Astrocyte (in vitro differentiated cells and primary cell): ENCODE data around the gene NCKAP1. TPM values are rescaled to one million over a fixed set of nuclear protein-coding genes. Genes with fewer than 3 reads are reported as not detected.

Source experiments
- DNase-seq: peaks from one replicate; pipeline ENCODE4 v3.0.0-alpha.2; 2010; ENCODE audit warnings: low read depth
- FAIRE-seq: peaks from 2 replicates; lab custom pipeline; 2011; peaks lifted over from hg19 to GRCh38; lab: Jason Lieb, UNC
- H2AFZ ChIP-seq: 2 replicates; pipeline ENCODE4 v1.6.0; 2012; ENCODE audit warnings: low read depth, low read length, inconsistent platforms
- H3K27ac ChIP-seq: 2 replicates; pipeline ENCODE4 v1.5.1; 2011; ENCODE audit warnings: low read depth, low read length, inconsistent platforms
- H3K27me3 ChIP-seq: 2 replicates; pipeline ENCODE4 v1.6.0; 2011; ENCODE audit warnings: low read length, inconsistent platforms; ENCODE audit not compliant: insufficient read depth
- H3K36me3 ChIP-seq: 2 replicates; pipeline ENCODE4 v1.5.1; 2011; ENCODE audit warnings: low read length, inconsistent platforms; ENCODE audit not compliant: insufficient read depth
- H3K4me1 ChIP-seq: 2 replicates; pipeline ENCODE4 v1.5.1; 2011; ENCODE audit warnings: low read length, inconsistent platforms; ENCODE audit not compliant: insufficient read depth
- H3K4me2 ChIP-seq: 2 replicates; pipeline ENCODE4 v1.6.0; 2012; ENCODE audit warnings: low read length, inconsistent platforms
- H3K4me3 ChIP-seq: 2 replicates; pipeline ENCODE4 v1.5.1; 2011; ENCODE audit warnings: low read depth, mild to moderate bottlenecking, low read length, inconsistent platforms; ENCODE audit not compliant: insufficient read depth
- H3K79me2 ChIP-seq: 2 replicates; pipeline ENCODE4 v1.6.0; 2012; ENCODE audit warnings: mild to moderate bottlenecking, low read length, inconsistent platforms; ENCODE audit not compliant: insufficient read depth
- H3K9ac ChIP-seq: 2 replicates; pipeline ENCODE4 v1.6.0; 2012; ENCODE audit warnings: mild to moderate bottlenecking, low read length, inconsistent platforms
- H3K9me3 ChIP-seq: 2 replicates; pipeline ENCODE4 v1.5.1; 2012; ENCODE audit warnings: low read depth, mild to moderate bottlenecking, low read length, inconsistent platforms; ENCODE audit not compliant: insufficient read depth
- H4K20me1 ChIP-seq: 2 replicates; pipeline ENCODE4 v1.6.0; 2012; ENCODE audit warnings: low read length, inconsistent platforms; ENCODE audit not compliant: insufficient read depth
- H3K27ac Mint-ChIP-seq: one replicate; pipeline ENCODE4 v1.8.0; 2021; ENCODE audit warnings: mild to moderate bottlenecking, mixed read lengths; ENCODE audit not compliant: unreplicated experiment
- H3K27me3 Mint-ChIP-seq: one replicate; pipeline ENCODE4 v1.8.0; 2021; ENCODE audit warnings: low read depth, mixed read lengths; ENCODE audit not compliant: unreplicated experiment
- H3K36me3 Mint-ChIP-seq: one replicate; pipeline ENCODE4 v1.8.0; 2021; ENCODE audit warnings: low read depth, mixed read lengths; ENCODE audit not compliant: unreplicated experiment
- H3K4me1 Mint-ChIP-seq: one replicate; pipeline ENCODE4 v1.8.0; 2021; ENCODE audit warnings: low read depth, mixed read lengths; ENCODE audit not compliant: unreplicated experiment
- H3K4me3 Mint-ChIP-seq: one replicate; pipeline ENCODE4 v1.8.0; 2021; ENCODE audit warnings: mild to moderate bottlenecking, moderate library complexity, mixed read lengths; ENCODE audit not compliant: unreplicated experiment
- H3K9me3 Mint-ChIP-seq: one replicate; pipeline ENCODE4 v1.8.0; 2021; ENCODE audit warnings: mild to moderate bottlenecking, mixed read lengths; ENCODE audit not compliant: unreplicated experiment
- EZH2 ChIP-seq: IDR thresholded peaks from 2 replicates; pipeline ENCODE4 v1.6.1; 2012; ENCODE audit warnings: mild to moderate bottlenecking, low read length, inconsistent platforms; ENCODE audit not compliant: insufficient read depth
- total RNA-seq: library from RNA; stranded (reverse); gene quantifications from 2 replicates; pipeline ENCODE4 v1.2.1, GENCODE V29; 2021
- TF ChIP-seq, protein P1 (sequence below): IDR thresholded peaks from 2 replicates; pipeline ENCODE4 v1.5.1; 2011; ENCODE audit warnings: low read depth, mild to moderate bottlenecking, inconsistent platforms, low read length, moderate library complexity; ENCODE audit not compliant: insufficient read depth

The NCKAP1 gene
- total RNA-seq, 1 donor from 2014 or later: 164 TPM

DNA sequence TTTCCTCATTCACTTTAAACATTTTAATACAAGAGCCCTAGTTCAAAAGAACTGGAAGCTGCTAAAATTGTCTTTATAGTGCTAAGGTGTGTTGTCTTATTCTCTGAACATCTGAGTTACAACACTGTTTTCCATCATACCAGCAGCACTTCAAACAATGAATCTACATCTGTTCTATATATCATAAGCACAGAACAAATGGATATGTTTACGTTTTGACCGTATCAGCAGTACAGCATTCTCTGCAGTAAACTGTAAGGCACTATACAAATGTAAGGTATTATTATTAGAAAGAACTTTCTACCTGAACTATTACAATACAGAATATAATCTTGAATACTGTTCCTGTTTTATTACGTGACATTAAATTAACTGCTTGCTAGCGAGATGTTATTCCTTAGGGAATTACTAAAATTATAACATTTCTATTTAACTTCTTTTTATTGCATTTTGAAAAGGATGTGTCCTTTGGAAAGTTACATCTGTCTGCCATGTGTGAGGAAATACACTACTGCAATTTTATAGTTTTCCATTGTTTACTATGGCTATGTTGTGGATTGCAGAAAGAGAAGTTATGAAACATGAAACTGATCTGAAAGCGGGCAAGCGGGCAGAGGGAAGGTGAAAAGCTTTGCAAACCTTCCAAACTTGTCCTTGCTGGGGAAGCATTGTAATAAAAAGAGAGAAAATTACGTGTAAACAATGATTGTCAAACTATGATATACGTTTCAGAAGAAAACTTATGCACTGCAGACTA lies 13.7 kb downstream of the NCKAP1 start:
- Mint-ChIP-seq H3K4me3 (no peak overlapping the region), H3K9me3 (no peaks in the 10 kb centered on the region), H3K27me3 (no peaks in the 10 kb centered on the region), H3K27ac (no peak overlapping the region), H3K4me1 (peaks cover 14% of the 10 kb centered on the region), H3K36me3 (peaks cover 2% of the 10 kb centered on the region)
- peaks cover 87% of the 10 kb centered on the region for H4K20me1 ChIP-seq
- no peak for TF ChIP-seq EZH2
- TF ChIP-seq, protein P1, sequence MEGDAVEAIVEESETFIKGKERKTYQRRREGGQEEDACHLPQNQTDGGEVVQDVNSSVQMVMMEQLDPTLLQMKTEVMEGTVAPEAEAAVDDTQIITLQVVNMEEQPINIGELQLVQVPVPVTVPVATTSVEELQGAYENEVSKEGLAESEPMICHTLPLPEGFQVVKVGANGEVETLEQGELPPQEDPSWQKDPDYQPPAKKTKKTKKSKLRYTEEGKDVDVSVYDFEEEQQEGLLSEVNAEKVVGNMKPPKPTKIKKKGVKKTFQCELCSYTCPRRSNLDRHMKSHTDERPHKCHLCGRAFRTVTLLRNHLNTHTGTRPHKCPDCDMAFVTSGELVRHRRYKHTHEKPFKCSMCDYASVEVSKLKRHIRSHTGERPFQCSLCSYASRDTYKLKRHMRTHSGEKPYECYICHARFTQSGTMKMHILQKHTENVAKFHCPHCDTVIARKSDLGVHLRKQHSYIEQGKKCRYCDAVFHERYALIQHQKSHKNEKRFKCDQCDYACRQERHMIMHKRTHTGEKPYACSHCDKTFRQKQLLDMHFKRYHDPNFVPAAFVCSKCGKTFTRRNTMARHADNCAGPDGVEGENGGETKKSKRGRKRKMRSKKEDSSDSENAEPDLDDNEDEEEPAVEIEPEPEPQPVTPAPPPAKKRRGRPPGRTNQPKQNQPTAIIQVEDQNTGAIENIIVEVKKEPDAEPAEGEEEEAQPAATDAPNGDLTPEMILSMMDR: no peak
- H3K27me3 ChIP-seq: no peaks in the 10 kb centered on the region
- H3K4me1 ChIP-seq: peaks cover 2% of the 10 kb centered on the region
- FAIRE-seq: no peak
- H3K4me3 ChIP-seq: no peak overlapping the region
- no peak overlapping the region for H3K9ac ChIP-seq
- no peak overlapping the region for H2AFZ ChIP-seq
- H3K79me2 ChIP-seq: peaks cover 100% of the 10 kb centered on the region
- H3K27ac ChIP-seq: no peak overlapping the region
- H3K4me2 ChIP-seq: no peak overlapping the region
- no peak for DNase-seq
- H3K9me3 ChIP-seq: no peaks in the 10 kb centered on the region
- H3K36me3 ChIP-seq: peaks cover 4% of the 10 kb centered on the region

DNA sequence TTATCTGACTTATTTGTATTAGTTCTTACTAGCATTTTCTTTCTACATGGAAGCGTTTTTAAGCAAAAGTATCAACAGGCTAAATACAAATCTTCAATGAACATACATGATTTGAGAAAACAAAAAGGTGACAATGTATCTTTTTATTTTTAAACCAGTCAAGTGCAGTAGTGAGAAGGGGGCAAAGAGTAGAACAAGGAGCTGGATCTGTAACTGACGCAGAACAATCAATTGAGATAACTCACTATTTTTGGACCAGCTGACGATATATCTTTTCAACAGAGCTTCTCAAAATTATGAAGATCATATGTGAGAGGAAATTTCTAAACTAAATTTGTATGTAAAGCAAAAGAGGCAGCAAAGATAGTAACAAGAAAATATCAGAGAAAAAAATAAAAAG lies 15.5 kb downstream of the NCKAP1 start:
- no peak for TF ChIP-seq EZH2
- TF ChIP-seq, protein P1: no peak
- no peak for DNase-seq
- H3K9me3 Mint-ChIP-seq: no peaks in the 10 kb centered on the region
- Histone ChIP-seq H2AFZ (no peak overlapping the region), H3K27me3 (no peaks in the 10 kb centered on the region), H3K9me3 (no peaks in the 10 kb centered on the region), H3K27ac (no peak overlapping the region), H3K4me3 (no peak overlapping the region), H3K4me1 (no peaks in the 10 kb centered on the region), H3K4me2 (no peak overlapping the region), H3K79me2 (peaks cover 99% of the 10 kb centered on the region), H3K36me3 (peaks cover 4% of the 10 kb centered on the region), H3K9ac (no peak overlapping the region), H4K20me1 (peaks cover 87% of the 10 kb centered on the region)
- no peak overlapping the region for H3K4me3 Mint-ChIP-seq
- H3K36me3 Mint-ChIP-seq: peaks cover 2% of the 10 kb centered on the region
- H3K27ac Mint-ChIP-seq: no peak overlapping the region
- peaks cover 9% of the 10 kb centered on the region for H3K4me1 Mint-ChIP-seq
- no peaks in the 10 kb centered on the region for H3K27me3 Mint-ChIP-seq
- no peak for FAIRE-seq

DNA sequence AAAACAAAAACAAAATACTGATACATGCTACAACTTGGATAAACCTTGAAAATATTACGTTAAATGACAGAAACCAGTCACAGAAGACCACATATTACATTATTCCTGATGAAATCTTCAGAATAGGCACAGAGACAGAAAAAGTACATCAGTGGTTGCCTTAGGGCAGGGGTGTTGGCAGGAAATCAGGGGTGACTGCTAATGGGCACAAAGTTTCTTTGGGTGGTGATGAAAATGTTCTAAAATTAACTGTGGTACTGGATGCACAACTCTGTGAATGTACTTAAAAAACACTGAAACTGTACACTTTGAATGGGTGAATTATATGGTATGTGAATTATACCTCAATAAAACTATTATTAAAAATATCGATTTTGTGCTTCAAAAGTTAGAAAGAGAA lies 16.6 kb downstream of the NCKAP1 start:
- no peaks in the 10 kb centered on the region for H3K9me3 Mint-ChIP-seq

More for the DNA sequence above, 16.6 kb downstream of the NCKAP1 start:
- Mint-ChIP-seq H3K36me3 (peaks cover 11% of the 10 kb centered on the region), H3K4me1 (peaks cover 9% of the 10 kb centered on the region), H3K4me3 (no peak overlapping the region), H3K27me3 (no peaks in the 10 kb centered on the region), H3K27ac (no peak overlapping the region)
- H3K36me3 ChIP-seq: peaks cover 4% of the 10 kb centered on the region
- H3K79me2 ChIP-seq: peaks cover 99% of the 10 kb centered on the region
- no peak overlapping the region for H3K27ac ChIP-seq
- TF ChIP-seq, protein P1: no peak
- TF ChIP-seq EZH2: no peak
- DNase-seq: no peak
- H3K4me3 ChIP-seq: no peak overlapping the region
- H3K4me2 ChIP-seq: no peak overlapping the region
- H2AFZ ChIP-seq: no peak overlapping the region
- peaks cover 86% of the 10 kb centered on the region for H4K20me1 ChIP-seq
- no peak for FAIRE-seq
- H3K27me3 ChIP-seq: no peaks in the 10 kb centered on the region
- no peaks in the 10 kb centered on the region for H3K4me1 ChIP-seq
- H3K9ac ChIP-seq: no peak overlapping the region
- no peaks in the 10 kb centered on the region for H3K9me3 ChIP-seq
